NCI-H2029 treated with DMSO at 0.1 percent for 48 hours (cell line): ENCODE results near the gene CTDSPL.

Source experiments
- DNase-seq: peaks from one replicate; lab custom pipeline; 2025; lab: John Stamatoyannopoulos, UW

CTDSPL gene

DNA sequence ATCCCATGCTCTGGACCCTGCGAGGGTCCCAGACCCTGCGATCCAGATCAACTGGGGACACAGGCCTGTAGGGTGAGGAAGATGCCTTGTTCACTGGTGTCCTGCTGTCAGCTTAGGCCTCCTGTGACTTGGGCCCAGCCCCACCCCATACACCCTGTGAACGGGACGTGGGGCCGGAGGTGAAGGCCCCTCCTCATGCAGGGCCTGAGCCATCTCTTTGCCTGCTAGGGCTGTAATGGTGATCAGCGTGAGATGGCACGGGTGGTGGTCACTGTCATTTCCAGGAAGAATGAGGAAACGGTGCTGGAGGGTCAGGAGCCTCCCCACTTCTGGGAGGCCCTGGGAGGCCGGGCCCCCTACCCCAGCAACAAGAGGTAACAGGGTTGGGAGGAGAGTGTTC, 141.3 kb downstream of the CTDSPL start:
- no peak for DNase-seq

DNA sequence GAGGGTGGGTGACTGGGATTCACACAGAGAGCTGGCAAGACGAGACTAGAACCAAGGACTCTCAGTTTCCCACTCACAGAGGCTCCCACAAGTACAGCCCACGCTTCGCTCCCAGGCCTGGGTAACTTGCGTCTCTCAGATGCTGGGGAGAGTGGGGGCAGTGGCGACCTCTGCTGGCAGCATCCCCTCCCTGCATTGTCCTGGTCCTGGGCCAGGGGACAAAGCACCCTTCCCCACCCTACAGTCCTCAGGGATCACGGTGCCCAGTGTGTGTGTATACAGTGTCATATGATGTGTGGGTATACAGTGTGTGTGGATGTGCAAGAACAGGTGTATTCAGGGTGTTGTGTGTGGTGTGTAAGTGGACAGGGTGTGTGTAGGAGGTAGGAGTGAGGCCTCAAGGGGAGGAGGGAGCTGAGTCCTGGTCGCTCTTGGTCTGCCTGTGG, 141.7 kb downstream of the CTDSPL start:
- peak; percentile 13 for DNase-seq

DNA sequence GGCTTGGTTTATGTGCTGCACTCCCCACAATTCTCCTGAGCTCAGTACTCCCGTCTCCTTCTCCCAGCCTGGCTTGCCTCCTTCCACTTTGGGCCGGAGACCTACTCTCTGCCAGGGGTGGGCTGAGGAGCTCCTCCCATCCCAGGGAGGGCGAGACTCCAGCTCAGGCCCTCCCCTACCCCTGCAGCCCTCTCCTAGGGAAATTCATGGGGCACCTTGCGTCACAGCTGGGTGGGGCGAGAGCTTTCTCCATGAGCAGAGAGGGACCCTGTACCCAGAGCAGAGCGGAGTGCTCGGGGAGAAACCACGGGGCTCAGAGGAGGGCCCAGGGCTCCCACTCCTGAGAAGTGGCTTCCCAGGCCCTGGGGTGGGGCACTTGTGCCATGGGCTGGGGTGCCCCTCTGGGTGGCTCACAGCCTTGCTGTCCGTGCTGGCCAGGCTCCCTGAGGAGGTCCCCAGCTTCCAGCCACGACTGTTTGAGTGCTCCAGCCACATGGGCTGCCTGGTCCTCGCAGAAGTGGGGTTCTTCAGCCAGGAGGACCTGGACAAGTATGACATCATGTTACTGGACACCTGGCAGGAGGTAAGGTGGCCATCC, 142.2 kb downstream of the CTDSPL start:
- DNase-seq = no peak

DNA sequence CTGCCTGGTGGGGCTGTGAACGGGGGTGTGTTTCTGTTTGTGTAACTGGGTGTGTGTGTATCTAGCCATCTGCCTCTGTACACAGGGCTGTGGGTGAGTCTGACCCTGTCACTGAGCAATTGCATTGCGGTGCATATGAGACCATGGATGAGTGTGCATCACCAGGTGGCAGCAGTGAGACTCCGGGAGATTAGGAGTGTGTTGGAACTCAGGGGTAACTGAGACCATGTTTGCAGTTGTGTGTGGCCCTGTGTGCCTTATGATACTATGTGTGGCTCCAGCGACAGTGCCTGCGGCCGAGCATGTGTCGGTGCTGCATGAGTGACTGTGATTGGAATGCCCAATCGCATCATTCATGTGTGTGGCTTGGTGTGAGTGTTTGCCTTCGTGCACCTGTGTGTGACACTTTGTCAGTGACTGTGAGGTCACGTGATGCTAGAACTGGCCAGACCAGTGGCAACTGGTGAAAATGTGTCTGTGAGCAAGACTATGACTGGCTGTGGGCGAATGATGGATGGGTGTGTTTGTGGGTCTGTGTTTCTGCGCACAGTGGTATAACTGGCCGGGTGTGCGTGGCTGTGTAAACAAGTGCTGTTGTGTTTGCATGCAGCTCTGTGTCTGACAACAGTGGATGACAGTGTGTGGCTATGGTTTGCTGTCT, 142.9 kb downstream of the CTDSPL start:
- DNase-seq = peak; percentile 89

DNA sequence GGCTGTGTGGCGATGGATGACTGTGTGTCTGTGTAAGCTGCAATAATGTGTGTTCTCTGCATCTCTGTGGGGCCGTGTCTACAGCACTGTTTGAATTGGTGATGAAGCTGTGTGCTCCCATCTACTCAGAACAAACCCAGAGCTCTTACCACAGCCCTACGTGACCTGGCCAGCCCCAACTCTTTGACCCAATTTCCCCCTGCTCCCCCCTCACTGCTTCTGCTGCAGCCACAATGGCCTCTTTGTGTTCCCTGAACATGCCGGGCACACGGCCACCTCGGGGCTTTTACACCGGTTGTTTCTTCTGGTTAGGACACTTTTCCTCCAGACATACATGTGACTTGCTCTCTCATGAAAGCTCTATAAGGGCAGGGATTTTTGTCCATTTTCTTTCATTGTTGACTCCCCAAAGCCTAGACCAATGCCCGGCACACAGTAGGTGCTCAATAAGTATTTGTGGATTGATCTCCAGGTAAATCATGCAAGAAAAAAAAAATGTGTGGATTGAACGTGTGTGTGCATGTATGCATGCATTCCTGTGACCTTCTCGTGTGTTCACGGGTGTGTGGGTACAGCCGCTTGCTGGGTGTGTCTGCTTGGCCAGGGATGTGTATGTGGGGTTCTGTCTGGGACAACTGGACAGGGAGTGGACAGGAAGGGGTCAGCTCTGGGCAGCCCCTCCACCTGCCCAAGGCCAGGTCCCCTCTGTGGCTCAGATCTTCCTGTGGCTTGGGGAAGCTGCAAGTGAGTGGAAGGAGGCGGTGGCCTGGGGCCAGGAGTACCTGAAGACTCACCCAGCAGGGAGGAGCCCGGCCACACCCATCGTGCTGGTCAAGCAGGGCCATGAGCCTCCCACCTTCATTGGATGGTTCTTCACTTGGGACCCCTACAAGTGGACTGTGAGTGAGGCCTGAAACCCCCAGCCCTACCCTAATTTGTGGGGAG, 143.7 kb downstream of the CTDSPL start:
- DNase-seq = no peak

DNA sequence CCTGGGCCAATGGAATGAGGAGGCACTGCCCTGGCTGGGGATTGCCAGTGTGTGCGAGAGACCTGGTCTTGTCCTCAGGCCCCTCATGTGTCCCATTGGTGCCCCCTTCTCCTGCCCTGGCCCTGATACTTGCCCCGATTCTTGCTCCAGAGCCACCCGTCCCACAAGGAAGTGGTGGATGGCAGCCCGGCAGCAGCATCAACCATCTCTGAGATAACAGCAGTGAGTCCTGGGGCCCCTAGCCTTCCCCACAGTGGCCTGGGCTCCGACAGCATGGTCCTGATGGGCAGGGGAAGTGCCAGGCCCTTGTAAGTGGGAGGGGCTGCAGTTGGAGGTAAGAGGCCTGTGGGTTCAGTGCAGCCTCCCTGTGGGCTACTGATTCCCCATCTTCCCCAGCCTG, 144.4 kb downstream of the CTDSPL start:
- DNase-seq = no peak

DNA sequence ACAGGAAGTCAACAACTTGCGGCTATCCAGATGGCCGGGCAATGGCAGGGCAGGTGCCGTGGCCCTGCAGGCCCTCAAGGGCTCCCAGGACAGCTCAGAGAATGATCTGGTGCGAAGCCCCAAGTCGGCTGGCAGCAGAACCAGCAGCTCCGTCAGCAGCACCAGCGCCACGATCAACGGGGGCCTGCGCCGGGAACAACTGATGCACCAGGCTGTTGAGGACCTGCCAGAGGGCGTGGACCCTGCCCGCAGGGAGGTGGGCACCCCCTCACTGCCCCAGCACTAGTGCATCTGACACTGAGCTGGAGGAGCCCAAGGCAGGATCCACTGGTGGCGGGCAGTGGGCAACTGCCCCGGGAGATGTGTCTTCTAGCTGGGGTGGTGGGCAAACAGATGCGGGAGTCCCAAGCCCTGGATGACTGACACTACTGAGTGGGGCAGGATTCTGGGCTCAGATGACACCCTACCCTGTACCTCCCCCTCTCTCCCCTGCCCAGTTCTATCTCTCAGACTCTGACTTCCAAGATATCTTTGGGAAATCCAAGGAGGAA, 144.8 kb downstream of the CTDSPL start:
- no peak for DNase-seq

DNA sequence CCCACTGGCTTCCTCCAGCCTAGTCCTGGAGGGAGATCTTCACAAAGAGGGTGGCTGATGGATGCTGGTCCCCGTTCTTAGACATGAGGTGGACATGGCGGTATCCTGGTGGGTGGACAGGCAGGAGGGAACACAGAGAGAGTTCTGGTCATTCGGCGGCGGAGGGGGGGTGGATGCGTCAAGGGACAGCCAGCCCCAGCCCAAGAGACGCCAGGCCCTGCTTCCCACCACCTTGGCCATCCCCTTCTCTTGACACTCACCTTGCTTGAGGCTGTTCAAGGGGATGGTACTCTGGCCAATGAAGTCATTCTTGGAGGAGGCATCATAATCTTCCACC, 146.0 kb downstream of the CTDSPL start:
- no peak for DNase-seq

DNA sequence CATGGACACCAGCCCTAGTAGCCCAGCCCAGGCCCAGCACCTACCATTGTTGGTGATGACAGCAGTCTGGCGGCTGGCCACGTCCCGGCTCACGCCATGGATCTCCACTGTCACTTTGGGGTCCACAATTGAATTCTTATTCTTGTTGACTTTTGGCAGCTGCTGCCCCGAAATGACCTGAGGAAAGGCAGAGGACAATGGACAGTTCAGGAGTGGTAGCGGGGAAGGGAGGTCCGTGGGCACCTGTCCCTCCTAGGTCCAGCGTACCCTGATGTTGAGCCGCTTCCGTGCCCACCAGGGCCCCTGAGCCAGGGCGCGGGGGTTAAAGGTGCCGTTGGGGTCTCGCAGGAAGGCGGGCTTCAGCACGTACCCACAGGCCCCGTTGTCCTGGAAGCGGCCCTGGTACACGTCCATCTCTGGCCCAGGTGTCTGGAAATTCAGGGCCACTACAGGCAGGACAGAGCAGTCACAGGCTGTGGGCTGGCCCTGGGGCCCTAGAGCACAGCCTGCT, 146.6 kb downstream of the CTDSPL start:
- DNase-seq = no peak

DNA sequence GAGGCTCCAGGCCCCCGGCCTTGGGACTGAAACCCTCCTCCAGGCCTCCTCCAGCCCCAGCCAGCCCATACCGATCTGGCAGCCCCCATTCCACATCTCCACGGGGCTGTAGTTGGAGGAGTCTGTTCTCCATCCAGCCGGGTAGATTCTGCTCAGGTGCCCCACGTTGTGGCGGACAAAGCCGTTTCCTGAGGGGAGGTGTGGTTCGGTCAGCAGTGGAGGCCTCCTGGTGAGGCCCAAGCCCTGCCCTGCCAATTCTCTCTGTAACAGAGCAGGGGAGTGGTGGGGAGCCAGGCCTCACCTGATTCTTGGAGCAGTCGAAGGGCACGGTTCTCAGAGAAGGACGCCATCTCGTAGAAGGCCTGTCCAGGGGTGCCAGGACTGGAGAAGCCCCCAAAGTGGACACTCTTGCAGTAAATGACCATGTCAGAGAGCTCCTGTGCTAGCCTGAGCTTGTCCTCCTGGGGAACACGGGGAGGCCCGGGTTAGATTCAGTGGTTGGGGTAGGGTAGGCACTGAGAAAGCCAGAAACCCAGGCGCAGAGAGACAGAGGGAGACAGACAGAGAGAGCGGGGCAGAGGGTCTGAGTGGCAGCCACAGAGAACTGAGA, 147.4 kb downstream of the CTDSPL start:
- no peak for DNase-seq

DNA sequence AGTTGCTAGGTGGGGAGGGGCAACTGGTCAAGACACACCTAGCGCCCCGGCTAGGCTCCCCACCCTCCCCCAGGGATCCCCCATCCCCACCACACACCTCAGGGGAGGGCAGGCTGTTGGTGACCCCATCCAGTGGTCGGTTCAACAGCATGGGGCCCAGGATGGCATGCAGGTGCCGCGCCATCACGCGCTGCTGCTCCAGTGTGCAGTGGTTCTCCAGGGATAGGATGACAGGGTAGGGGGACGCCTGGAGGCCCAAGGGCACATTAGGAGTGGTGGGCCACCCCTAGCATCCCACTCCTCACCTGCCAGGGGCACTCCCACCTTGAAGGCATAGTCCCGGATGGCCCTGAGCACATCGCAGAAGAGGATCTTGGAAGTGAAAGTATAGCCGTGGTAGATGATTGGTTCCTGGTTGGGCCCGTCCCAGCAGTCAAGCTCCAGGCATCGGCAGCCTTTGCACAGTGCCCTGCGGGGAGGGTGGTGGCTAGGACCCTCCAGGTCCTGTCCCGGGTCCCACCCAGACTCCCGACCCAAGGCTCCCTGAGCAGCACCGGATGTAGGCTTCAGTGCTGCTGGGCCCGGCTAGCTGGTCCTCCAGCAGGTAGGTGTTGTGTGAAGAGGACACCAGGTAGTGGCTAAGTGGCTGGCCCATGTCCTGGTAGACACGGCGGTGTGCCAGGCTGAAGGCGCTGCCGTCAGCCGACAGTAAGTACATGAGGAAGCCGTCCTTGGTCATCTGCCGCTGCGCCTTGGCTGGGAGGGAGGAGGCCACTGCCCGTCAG, 148.3 kb downstream of the CTDSPL start:
- no peak for DNase-seq

DNA sequence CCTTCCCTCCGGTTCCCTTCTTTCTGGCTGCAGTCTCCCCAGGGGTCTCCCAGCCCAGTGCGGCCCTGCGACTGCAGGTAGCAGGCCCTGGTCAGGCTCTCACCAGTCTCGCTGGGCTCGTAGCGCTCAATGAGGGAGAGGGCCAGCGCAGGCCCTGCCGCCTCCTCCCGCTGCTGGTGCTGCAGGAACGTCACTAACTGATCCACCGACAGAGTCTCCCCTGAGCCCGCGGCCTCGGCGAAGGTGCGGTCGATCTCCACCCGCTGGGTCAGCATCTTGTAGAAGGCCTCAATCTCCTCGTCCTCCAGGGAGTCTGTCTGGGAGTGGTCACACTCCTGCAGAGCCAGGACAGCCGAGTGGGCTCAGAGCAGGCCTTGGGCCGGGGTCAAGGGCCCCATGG, 149.4 kb downstream of the CTDSPL start:
- no peak for DNase-seq

DNA sequence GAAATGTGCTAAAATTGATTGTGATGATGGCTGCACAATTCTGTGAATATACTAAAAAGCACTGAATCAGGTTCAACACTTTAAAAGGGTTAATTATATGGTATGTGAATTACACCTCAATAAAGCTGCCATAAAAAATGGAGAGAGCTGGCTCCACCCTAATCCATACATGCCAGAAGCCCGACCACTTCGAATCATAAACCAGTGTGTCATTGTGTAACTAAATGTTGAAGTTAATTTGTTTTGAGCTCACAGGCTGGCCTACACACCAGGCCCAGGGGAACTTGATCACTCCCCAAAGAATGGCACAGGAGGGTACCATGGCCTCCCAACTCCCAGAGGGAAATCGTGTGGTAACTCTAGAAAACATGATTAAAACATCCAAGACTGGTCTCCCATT, 153.8 kb downstream of the CTDSPL start:
- DNase-seq = no peak

DNA sequence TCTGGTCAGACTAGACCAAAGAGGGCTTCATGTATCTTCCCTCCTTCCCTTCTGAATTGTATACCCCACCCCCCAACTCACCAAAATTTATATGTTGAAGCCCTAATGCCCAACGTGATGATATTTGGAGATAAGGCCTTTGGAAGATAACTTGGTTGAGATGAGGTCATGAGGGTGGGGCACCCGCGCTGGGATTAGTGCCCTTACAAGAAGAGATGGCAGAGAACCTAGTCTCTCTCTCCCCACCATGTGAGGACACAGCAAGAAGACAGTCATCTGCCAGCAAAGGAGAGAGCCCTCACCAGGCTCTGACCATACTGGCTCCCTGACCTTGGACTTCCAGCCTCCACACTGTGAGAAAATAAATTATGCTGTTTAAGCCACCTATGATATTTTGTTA, 154.3 kb downstream of the CTDSPL start:
- no peak for DNase-seq

DNA sequence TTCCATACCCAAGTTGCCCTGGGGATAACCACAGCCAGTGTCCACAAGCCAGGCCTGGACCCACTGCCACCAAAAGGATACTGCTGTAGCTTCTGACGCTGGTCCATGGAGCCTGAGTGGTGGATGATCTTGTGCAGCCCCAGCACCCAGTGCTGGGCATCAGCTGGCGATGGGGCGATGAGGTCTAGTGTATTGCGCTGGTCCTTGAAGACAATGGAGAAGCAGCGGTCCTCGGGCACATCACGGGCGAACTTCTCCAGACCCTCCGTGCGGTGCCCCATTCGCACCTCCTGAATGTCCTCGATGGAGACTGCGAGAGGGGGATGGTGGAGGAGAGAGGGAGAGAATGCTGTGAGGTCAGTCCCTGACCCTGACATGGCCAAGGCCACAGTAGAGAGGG, 154.7 kb downstream of the CTDSPL start:
- DNase-seq = no peak

DNA sequence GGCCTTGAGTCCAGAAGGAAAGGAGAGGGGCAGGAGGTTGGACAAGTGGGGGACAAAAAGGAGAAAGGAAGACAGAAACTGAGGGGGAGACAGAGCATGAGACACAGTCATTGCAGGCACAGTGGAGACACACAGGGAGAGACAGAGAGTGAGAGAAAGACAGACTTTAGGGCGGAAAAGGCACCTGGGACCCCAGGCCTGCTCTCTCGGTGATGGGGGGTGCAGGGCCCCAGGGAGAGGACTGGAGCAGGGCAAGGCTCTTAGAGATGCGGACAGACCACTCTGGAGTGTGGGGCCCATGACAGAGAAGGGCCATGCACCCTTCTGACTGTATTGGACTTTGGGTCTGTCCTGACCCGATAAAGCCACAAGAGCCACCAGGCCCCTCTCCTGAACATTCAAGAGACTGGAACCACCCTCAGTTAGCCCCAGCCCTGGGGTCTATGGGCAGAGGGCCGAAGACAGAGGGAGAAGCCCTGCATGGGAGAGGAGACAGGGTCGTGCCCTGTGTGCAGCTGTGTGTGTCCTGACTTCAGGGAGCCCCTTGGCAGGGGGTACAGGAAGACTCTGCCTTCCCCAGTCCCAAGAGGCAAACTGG, 155.3 kb downstream of the CTDSPL start:
- no peak for DNase-seq

DNA sequence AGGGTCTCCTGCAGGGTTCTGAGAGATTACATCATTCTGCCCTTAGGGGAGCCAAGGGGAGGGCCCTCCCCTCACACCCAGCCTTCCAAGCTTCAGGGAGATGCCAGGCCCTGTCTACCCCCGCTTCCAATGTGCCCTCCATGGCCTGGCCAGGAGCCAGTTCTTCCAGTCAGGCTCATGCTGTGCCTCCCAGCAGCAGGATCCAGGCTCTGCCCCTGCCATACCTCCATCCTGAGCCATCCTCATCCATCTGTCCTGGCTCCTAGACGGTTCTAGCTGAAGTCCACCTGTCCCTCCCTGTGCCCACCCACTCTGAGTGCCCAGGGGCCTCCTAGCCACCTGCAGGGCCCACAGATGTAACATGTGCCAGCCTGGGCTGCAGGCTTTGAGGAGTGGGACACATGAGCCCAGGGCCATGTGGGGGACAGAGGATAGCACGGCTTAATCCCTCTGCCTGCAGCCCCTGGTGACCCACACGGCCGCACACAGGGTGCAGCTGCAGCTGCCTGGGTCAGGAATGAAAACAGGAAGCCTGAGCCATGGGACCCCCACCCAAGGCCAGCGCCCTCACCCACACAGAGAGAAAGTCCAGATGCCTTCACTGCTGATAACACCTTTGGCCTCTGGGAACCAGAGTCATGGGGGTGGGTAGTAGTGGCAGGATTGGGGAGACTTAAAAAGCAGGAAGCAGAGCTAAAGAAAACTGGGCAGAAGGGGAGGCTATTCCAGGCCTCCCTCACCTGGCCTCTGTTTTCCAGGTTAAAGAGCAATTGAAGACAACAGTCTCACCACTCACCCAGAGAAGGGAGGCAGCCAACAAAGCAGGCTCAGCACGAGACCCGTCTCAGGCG, 156.0 kb downstream of the CTDSPL start:
- DNase-seq = no peak

DNA sequence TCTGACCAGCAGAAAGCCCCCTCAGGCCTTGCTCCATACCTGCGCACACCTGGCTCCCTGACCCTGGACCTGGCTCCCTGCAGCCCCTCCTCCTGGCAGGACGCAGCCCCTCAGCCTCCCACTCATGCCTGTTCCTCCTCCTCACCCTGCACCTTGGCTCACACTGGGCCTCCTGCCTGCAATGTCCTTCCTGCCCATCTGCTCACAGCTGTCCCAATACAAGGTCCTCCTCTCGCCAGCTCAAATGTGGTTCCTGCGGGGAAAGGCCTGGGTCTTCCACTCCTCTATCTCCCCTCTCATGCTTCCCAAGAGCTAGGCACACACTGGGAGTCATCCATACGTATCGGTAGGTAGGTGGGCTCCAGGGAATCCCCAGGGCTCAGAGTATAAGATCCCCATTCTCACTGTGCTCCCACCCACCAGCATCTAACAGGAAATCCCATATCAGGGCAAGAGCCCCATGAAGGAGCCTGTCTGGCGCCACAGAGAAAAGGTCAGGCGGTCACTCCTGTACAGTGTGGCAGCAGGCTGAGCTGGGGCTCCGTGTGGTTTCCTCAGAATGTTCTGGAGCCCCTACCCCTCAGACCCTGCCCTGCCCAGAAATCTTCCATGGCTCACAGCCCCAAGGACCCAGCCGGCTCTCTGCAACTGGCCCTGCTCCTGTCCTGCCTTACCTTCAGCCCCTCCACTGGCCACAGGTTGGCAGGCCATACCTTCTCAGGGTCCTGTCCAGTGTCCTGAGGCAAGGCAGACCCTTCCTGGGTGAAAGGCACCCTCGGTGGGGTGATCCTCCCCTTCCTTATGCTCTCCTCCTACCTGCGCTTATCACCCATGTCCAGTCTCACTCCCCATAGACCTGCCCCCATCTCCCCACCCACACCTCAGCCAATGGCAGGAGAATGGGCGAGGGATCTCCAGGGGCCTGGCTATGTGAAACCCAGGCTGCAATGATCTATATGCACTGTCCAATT, 156.9 kb downstream of the CTDSPL start:
- DNase-seq = no peak
